Kidney glomerular epithelial cell (primary cell): ENCODE results near the gene FAM163B.
"Not testable (repeated sequence)": the region's sequence is repeated elsewhere in the genome, so short reads cannot be mapped to it uniquely, and the experiment has no call there.

Source experiments
- DNase-seq: peaks from one replicate; lab custom pipeline; 2025; lab: John Stamatoyannopoulos, UW

FAM163B gene

GRCh38 chr9:133566817-133567216, 42.4 kb downstream of the FAM163B start:
- DNase-seq, result no peak

GRCh38 chr9:133566382-133566781, 42.8 kb downstream of the FAM163B start:
- DNase-seq, result no peak

DNA sequence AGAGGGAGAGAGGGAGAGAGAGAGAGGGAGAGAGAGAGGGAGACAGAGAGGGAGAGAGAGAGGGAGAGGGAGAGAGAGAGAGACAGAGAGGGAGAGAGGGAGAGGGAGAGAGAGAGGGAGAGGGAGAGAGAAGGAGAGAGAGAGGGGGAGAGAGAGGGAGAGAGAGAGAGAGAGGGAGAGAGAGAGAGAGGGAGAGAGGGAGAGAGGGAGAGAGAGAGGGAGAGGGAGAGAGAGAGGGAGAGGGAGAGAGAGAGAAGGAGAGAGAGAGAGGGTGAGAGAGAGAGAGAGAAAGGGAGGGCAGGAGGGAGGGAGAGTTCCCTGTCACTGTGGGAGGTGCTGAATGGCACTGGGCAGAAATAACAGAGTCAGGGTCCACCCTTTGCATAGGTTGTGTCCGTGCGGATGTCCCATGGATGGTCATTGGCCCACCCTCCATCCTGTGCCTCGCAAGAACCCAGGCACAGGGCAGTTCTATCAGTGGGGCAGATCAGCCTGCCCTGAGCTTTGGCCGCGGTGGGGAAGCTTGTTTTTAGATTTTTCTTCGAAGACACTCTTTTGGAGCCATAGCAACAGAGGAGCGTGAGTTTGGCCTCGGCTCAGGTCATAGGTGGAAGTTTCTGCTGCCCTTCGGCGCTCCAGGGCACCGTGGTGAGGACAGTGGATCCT, 44.6 kb downstream of the FAM163B start:
- no peak for DNase-seq

- not testable (repeated sequence) for DNase-seq
These were observed 45.4 kb downstream of the FAM163B start for GRCh38 chr9:133563814-133564213.

DNA sequence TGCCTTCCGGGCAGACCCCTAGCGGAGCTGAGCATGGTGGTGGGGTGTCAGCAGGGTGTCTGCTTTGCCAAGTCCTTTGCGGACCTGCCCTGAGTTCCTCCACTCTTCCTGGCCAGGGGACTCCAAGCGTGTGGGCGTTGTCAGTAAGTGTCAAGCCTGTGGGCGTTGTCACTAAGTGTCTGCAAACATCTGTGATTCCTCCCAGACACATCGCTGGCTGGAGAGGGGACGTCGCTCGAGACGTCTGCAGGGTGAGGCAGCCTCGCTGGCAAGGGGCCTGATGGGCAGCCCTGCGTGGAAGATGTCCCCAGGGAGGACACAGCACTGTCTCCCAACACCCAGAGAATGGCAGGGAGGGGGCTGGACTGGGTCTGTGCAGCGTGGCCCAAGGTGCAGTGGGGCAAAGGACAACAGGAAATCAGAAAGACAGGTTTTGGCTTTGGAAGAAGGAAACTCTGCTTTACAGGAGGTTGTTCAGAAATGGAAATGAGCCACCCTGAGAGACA, 45.8 kb downstream of the FAM163B start:
- no peak for DNase-seq

DNA sequence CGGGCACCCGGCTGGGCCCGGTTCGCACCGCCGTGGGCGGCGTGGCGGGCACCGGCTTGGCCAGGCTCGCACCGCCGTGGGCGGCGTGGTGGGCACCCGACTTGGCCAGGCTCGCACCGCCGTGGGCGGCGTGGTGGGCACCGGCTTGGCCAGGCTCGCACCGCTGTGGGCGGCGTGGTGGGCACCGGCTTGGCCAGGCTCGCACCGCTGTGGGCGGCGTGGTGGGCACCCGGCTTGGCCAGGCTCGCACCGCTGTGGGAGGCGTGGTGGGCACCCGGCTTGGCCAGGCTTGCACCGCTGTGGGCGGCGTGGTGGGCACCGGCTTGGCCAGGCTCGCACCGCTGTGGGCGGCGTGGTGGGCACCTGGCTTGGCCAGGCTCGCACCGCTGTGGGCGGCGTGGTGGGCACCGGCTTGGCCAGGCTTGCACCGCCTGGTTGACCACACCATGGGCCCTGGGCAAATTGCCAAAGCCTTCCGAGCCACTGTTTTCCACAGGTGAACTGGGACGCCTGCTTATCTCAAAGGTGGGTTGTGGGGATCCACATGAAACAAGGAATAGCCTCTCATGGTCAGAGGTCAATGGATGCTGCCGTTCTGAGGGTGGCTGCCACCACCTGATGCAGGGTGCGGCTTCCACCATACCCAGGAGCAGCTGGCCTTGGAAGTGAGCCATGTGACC, 46.4 kb downstream of the FAM163B start:
- no peak for DNase-seq

- no peak for DNase-seq
These were observed 47.1 kb downstream of the FAM163B start for GRCh38 chr9:133561976-133562554.

DNA sequence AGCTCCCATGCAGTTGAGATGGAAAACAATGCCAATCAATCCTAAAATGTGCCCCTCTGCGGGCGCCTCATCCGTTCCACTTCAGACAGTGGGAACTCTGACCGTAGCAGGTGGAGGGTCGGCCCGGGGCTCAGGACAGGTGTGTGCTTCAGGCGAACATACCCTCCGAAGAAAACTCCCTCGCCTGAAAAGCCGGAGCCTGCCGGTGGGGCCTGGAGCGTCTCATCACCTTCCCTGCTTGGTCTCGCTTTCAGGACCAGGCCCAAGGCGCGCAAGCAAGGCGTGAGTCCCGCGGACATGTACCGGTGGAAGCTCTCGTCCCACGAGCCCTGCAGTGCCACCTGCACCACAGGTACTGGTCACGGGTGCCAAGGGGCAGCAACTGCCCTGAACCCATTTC, 48.2 kb downstream of the FAM163B start:
- no peak for DNase-seq

DNA sequence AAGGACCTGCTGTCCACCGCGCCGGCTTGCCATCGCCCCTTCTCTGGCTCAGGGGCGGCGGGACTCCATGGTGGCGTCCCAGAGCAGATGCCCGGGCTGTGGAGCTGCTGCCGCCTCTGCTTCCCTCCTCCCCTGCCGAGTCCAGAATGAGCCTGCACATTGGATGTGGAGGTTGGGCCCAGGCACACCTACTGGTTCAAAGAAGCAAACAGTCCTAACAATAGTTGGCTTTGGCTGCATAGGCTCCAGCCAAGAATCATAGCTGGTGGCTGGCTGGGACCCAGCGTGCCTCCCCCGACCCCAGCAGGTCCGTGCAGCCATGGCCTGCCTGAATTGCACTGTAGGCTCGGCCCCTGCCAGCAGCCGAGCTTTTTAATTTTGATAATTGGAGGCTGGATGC, 48.9 kb downstream of the FAM163B start:
- no peak for DNase-seq

DNA sequence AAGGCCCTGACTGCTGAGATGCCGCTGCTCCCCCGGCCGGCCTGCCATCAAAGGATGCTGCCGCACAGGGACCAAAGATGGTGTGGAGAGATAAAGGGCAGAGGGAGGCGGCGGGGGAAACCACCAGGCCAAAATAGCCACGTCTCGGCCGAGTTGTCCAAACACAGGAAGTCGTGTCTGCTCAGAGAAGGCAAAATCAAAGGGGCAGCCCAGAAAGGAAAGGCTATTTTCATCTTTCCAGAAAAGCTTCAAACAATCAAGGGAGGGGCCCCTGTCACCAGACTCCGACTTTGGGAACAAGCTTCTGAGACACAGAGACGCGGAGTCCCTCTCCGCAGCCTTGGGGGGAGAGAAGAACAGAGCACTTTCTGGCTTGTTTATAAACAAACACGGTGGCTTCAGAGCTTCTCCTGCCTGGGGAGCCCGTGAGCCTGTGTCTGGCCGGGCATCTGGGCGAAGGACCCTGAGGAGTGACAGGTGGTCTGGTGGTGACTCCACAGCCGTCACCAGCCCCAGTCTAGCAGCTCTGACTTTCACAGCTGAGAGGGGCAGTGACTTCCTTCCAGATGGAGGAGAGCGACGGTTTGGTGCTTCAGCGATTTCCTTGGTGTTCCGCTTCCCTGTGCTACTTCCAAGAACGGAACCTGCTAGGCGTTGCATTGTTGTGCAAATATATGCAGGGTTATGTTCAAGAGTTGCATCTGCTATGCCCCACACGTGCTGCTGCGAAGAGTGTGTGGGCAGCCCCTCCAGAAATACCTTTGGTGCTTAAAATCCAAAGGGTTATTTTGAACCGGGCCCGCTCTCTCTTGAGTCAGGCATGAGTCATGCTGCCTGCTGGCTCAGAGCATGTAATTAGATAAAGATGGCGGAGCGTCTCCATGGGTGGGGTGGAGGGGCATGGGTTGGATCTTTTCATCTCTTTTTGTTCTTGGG, 50.7 kb downstream of the FAM163B start:
- no peak for DNase-seq

DNA sequence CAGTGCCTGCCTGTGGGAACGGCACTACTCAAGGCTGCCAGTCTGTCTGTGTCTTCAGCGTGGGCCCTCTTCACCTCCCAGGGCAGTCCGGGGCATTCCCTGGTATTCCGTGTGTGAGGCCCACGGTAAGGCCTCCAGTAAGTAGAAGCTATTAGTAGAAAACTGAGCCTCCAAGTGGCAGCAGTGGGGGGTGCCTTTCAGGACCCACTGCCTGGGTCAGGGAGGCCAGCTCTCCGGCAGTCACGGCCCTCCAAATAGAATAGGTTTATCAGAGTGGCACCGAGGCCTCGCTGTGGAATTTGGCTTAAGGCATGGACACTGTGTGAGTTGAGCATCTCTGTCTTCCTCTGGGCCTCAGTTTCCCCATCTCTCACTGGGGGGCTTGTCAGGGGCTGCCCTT, 51.6 kb downstream of the FAM163B start:
- DNase-seq, result no peak

DNA sequence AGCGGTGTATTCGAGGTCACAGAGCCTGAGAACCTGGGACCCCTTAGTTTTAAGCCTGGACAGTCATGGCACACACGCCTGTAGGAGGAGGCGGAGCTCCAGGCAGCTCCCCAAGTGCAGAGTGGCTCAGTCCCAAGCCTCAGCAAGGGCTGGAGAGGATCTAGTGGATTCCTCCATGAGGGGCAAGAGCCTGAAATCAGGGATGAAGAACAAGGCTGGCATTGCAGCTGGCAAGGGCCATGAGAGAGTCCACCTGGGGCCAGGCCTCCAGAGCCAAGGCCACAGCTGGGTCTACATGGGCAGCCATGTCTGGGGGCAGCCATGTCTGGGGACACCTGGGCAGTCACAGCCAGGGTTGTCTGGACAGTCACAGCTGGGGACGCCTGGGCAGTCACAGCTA, 52.8 kb downstream of the FAM163B start:
- no peak for DNase-seq

- DNase-seq, result no peak
These were observed 54.5 kb downstream of the FAM163B start for GRCh38 chr9:133554729-133555128.

GRCh38 chr9:133553973-133554713, 55.0 kb downstream of the FAM163B start:
- DNase-seq, result no peak

DNA sequence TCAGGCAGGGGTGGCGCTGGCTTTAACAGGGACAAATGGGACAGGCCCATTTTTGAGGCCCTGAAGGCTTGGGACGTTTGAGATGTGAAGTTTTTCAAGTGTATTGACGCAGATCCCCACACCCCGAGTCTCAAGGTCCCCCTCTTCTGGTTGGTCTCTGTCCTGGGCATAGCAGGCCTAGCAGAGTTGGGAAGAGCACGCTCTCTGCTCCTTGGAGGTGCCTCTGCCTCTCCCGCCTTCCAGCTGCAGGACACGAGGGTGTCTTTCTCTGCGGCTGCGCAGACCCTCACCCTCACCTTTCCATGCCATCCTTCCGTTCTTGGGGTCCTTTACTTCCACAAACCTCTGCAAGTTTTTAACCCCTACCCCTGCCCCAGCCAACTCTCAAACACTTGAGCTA, 56.1 kb downstream of the FAM163B start:
- DNase-seq, result no peak

DNA sequence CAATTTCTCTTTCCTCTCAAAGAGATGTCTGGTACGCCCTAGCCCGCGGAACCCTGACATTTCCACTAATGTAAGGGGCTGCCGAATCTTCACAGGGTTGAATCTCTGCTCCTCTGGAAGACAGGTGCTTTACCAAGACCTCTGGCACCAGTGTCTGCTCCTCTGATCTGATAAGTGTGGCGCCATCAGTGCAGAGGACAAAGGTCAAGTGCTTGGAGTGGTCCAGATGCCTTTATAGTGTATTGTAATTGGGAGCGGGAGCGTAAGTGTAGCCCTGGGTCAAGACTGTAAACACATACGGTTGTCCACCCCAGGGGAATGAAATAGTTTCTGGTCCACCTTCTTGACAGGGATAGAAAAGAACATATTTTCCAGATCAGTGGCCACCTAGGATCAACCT, 57.0 kb downstream of the FAM163B start:
- no peak for DNase-seq

DNA sequence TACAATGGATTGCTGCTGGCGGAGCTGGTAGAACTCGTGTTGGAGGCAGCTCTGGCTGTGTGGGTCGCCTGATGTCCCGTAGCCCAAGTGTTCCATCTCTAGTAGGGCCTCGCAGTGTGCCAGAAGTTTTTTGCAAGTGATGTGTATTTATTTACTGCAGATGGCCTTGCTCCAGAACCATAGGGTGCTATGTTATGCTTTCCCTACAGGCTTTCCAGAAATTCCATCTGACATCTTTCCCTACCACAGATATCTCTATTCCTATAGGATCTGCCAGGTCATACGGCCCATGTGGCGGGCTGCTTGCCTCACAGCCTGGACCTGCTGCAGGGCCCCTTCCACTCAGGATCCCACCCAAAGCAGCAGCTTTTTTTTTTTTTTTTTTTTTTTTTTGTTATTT, 57.7 kb downstream of the FAM163B start:
- DNase-seq, result no peak

GRCh38 chr9:133547116-133547515, 62.1 kb downstream of the FAM163B start:
- no peak for DNase-seq

- no peak for DNase-seq
These were observed 62.9 kb downstream of the FAM163B start for GRCh38 chr9:133546287-133546680.

GRCh38 chr9:133545494-133546286, 63.5 kb downstream of the FAM163B start:
- no peak for DNase-seq
